ENCODE data around the gene NELFCD. TPM values are rescaled to one million over a fixed set of nuclear protein-coding genes. Genes with fewer than 3 reads are reported as not detected.

The NELFCD gene
- total and polyA plus RNA-seq, 2 donors (not counting 1 experiment from before 2014, with no cell fraction given) = 46.9 to 78.8 TPM

DNA sequence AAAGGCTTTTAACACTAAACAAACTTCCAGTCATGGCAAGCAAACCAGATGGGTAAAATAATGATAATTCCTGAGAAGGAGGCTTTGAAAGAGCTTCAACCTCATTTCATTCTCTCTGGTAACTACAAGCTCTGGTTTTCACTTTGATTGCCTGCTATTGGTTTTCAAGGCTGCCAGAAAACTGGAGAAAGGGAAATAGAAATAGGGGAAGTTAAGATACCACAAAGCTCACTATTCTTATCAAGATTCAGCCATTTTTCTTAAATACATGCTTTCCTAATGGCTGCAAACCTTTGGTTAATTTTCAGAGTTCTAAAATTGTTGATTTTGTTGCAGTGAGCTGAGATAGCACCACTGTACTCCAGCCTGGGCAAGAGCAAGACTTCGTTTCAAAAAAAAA lies 42.5 kb upstream of the NELFCD start:
- Histone ChIP-seq H3K4me3 (replicated peaks in 1 of 4; ENCODE audit: control extremely low read depth in 1 of 4, insufficient read depth in 1 of 4, low read depth in 3 of 4, low read length in 4 of 4) (no peak overlapping the region), H4K20me1 (ENCODE audit: control insufficient read depth, extremely low read depth, insufficient read depth, low read length) (no peaks in the 10 kb centered on the region), H3K9me3 (ENCODE audit: control insufficient read depth, insufficient read depth, low read depth, low read length) (no peaks in the 10 kb centered on the region), H3K4me1 (ENCODE audit: control insufficient read depth, extremely low read depth, insufficient read depth, low read length) (no peaks in the 10 kb centered on the region), H3K9ac (ENCODE audit: insufficient read depth, low read length) (no peak overlapping the region), H3K4me2 (ENCODE audit: extremely low read depth, insufficient read depth, low read length) (no peak overlapping the region), H3K79me2 (ENCODE audit: control insufficient read depth, insufficient read depth, low read length) (no peaks in the 10 kb centered on the region), H3K27me3 (ENCODE audit: control insufficient read depth, insufficient read depth, low read length) (no peaks in the 10 kb centered on the region), H3K27ac (ENCODE audit: insufficient read depth, low read length) (no peak overlapping the region), H3K36me3 (ENCODE audit: control insufficient read depth, insufficient read depth, low read length) (no peaks in the 10 kb centered on the region), H2AFZ (ENCODE audit: low read length) (no peak overlapping the region)
- no peak for DNase-seq (ENCODE audit: low read depth in 2 of 2)
- TF ChIP-seq EZH2 (IDR thresholded peaks at IDR 0.05; ENCODE audit: low read length, missing control alignments) = no peak
- TF ChIP-seq, protein P1, sequence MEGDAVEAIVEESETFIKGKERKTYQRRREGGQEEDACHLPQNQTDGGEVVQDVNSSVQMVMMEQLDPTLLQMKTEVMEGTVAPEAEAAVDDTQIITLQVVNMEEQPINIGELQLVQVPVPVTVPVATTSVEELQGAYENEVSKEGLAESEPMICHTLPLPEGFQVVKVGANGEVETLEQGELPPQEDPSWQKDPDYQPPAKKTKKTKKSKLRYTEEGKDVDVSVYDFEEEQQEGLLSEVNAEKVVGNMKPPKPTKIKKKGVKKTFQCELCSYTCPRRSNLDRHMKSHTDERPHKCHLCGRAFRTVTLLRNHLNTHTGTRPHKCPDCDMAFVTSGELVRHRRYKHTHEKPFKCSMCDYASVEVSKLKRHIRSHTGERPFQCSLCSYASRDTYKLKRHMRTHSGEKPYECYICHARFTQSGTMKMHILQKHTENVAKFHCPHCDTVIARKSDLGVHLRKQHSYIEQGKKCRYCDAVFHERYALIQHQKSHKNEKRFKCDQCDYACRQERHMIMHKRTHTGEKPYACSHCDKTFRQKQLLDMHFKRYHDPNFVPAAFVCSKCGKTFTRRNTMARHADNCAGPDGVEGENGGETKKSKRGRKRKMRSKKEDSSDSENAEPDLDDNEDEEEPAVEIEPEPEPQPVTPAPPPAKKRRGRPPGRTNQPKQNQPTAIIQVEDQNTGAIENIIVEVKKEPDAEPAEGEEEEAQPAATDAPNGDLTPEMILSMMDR (conservative IDR thresholded peaks at IDR 0.05 in 1 of 2, IDR thresholded peaks at IDR 0.05 in 1 of 2; ENCODE audit: low read depth in 1 of 2, low read length in 2 of 2) = no peak

DNA sequence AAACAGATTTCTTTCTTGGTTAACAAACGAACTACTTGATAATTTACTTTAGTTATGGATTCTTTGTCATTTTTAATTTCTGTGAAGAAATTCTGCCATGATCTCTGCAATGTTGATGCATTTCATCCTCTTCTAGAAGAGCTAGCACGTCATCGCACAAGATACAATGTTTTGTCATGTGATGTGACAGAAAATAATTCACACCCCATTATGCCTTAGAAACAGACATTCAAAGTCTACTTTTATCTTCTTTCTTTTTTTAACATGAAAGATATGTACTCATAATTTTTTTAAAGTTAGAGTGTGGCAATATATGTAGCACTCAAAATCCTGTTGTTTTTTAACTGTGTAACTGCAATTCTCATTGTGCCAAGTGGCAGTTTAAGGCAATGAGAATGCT lies 39.6 kb upstream of the NELFCD start:
- no peak overlapping the region for H3K4me2 ChIP-seq (ENCODE audit: extremely low read depth, insufficient read depth, low read length)
- H3K27me3 ChIP-seq (ENCODE audit: control insufficient read depth, insufficient read depth, low read length) = no peaks in the 10 kb centered on the region
- no peak overlapping the region for H3K9ac ChIP-seq (ENCODE audit: insufficient read depth, low read length)
- DNase-seq (ENCODE audit: low read depth in 2 of 2) = no peak
- no peaks in the 10 kb centered on the region for H3K9me3 ChIP-seq (ENCODE audit: control insufficient read depth, insufficient read depth, low read depth, low read length)
- no peaks in the 10 kb centered on the region for H4K20me1 ChIP-seq (ENCODE audit: control insufficient read depth, extremely low read depth, insufficient read depth, low read length)
- no peak overlapping the region for H2AFZ ChIP-seq (ENCODE audit: low read length)
- TF ChIP-seq, protein P1 (conservative IDR thresholded peaks at IDR 0.05 in 1 of 2, IDR thresholded peaks at IDR 0.05 in 1 of 2; ENCODE audit: low read depth in 1 of 2, low read length in 2 of 2) = no peak
- no peak for TF ChIP-seq EZH2 (IDR thresholded peaks at IDR 0.05; ENCODE audit: low read length, missing control alignments)
- no peaks in the 10 kb centered on the region for H3K4me1 ChIP-seq (ENCODE audit: control insufficient read depth, extremely low read depth, insufficient read depth, low read length)
- H3K4me3 ChIP-seq (replicated peaks in 1 of 4; ENCODE audit: control extremely low read depth in 1 of 4, insufficient read depth in 1 of 4, low read depth in 3 of 4, low read length in 4 of 4) = no peak overlapping the region
- no peaks in the 10 kb centered on the region for H3K36me3 ChIP-seq (ENCODE audit: control insufficient read depth, insufficient read depth, low read length)
- H3K79me2 ChIP-seq (ENCODE audit: control insufficient read depth, insufficient read depth, low read length) = no peaks in the 10 kb centered on the region
- no peak overlapping the region for H3K27ac ChIP-seq (ENCODE audit: insufficient read depth, low read length)

DNA sequence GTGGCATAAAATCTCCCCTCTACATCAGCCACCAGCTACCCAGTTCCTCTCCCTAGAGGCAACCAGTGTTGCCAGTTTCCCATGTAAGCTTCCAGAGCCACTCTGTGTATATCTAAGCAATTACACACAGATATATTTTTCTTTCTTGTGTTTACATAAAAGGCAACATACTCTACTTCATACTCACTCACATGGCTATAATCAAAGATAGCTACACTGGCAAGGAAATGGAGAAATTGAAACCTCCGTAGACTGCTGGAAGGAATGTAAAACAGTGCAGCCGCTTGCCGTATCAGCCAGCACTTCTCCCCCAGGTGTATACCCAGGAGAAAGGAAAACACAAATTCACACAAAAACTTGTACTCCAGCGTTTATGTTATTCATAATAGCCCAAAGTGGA lies 38.5 kb upstream of the NELFCD start:
- H3K9me3 ChIP-seq (ENCODE audit: control insufficient read depth, insufficient read depth, low read depth, low read length) = no peaks in the 10 kb centered on the region
- TF ChIP-seq, protein P1 (conservative IDR thresholded peaks at IDR 0.05 in 1 of 2, IDR thresholded peaks at IDR 0.05 in 1 of 2; ENCODE audit: low read depth in 1 of 2, low read length in 2 of 2) = peak in 1 of 2 donors; percentile 27
- TF ChIP-seq EZH2 (IDR thresholded peaks at IDR 0.05; ENCODE audit: low read length, missing control alignments) = no peak
- peak in 1 of 2 donors; percentile 34 for DNase-seq (ENCODE audit: low read depth in 2 of 2)
- H3K27ac ChIP-seq (ENCODE audit: insufficient read depth, low read length) = no peak overlapping the region
- no peaks in the 10 kb centered on the region for H3K4me1 ChIP-seq (ENCODE audit: control insufficient read depth, extremely low read depth, insufficient read depth, low read length)
- no peak overlapping the region for H3K4me3 ChIP-seq (replicated peaks in 1 of 4; ENCODE audit: control extremely low read depth in 1 of 4, insufficient read depth in 1 of 4, low read depth in 3 of 4, low read length in 4 of 4)
- no peak overlapping the region for H2AFZ ChIP-seq (ENCODE audit: low read length)
- H3K79me2 ChIP-seq (ENCODE audit: control insufficient read depth, insufficient read depth, low read length) = no peaks in the 10 kb centered on the region
- peak overlapping the region; percentile 8 for H3K4me2 ChIP-seq (ENCODE audit: extremely low read depth, insufficient read depth, low read length)
- no peak overlapping the region for H3K9ac ChIP-seq (ENCODE audit: insufficient read depth, low read length)
- no peaks in the 10 kb centered on the region for H3K27me3 ChIP-seq (ENCODE audit: control insufficient read depth, insufficient read depth, low read length)
- no peaks in the 10 kb centered on the region for H4K20me1 ChIP-seq (ENCODE audit: control insufficient read depth, extremely low read depth, insufficient read depth, low read length)
- no peaks in the 10 kb centered on the region for H3K36me3 ChIP-seq (ENCODE audit: control insufficient read depth, insufficient read depth, low read length)

All from fibroblast of lung (primary cell).